Fibroblast of skin of right quadriceps (primary cell): Measurements from ENCODE around the gene SLC4A3.

Experiments used
- DNase-seq: peaks from one replicate; pipeline ENCODE4 v3.0.0-alpha.2; 2013

Gene SLC4A3

DNA sequence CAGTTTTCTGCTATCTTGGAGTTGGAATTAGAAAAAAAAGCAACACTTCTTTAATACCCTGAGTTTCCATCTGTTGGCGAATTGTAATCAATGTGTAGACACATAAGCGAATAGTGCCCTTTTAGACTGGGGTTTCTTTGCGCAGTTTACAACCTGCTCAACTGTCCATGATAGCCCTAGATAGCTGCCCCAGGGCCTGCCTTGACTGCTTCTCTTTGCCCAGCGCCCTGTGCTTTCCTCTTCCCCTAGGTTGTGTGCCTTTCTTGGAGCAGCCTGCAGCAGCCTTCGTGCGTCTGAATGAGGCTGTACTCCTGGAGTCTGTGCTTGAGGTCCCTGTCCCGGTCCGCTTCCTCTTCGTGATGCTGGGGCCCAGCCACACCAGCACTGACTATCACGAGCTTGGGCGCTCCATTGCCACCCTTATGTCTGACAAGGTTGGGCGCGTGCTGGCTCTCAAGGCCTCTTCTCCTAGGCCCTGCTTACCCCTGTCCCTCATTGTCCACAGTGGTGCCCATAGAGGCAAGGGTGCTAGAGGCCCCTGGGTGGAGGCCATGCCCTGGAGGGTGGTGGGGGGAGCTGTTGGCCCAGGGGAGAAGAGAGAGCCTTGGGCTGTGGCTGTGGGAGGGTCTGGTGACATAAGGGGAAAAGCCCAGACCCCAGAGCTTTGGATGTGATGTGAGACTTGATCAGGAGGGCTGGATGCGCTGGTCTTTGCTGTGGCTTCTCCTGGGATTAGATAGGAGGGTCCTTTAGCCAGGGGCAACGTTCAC is 6.9 kb downstream of the SLC4A3 start:
- no peak for DNase-seq

- no peak for DNase-seq
Observed at GRCh38 chr2:219634951-219635751, 7.7 kb downstream of the SLC4A3 start.

GRCh38 chr2:219636144-219636915 is 8.9 kb downstream of the SLC4A3 start:
- no peak for DNase-seq

DNA sequence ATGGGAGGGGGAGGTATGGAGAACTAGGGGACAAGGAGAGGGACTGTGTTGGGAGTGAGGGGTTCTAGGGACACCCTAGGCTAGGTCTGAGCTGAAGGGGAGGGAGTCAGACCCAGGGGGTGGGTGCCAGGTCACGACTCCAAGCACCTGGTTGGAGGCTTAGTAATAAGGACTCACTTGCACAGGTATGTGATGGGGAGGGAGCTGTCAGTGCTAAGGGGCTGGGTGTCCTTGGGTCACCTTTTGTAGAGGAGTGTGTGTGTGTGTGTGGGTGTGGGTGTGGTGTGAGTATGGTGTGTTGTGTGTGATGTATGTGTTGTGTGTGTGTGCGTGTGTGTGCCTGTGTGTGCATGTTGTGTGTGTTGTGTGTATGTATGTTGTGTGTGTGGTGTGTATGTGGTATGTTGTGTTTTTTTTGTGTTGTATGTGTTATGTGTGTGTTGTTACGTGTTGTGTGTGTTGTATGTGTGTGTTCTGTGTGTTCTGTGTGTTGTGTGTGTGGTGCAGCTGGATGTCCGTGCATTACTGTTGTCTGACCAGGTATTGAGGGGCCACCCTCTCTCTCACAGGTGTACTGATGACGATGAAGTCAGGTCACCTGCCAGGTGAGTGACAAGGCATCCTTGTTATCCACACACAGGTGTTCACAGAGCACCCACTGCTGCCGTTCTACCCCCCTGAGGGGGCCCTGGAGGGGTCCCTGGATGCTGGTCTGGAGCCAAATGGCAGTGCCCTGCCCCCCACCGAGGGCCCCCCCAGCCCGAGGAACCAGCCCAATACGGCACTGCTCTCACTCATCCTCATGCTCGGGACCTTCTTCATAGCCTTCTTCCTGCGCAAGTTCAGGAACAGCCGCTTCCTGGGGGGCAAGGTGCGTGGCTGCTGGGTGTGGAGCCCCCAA is 9.8 kb downstream of the SLC4A3 start:
- no peak for DNase-seq

GRCh38 chr2:219637842-219638185 is 10.4 kb downstream of the SLC4A3 start:
- DNase-seq: no peak

- no peak for DNase-seq
Observed at GRCh38 chr2:219638217-219638947, 11.0 kb downstream of the SLC4A3 start.

DNA sequence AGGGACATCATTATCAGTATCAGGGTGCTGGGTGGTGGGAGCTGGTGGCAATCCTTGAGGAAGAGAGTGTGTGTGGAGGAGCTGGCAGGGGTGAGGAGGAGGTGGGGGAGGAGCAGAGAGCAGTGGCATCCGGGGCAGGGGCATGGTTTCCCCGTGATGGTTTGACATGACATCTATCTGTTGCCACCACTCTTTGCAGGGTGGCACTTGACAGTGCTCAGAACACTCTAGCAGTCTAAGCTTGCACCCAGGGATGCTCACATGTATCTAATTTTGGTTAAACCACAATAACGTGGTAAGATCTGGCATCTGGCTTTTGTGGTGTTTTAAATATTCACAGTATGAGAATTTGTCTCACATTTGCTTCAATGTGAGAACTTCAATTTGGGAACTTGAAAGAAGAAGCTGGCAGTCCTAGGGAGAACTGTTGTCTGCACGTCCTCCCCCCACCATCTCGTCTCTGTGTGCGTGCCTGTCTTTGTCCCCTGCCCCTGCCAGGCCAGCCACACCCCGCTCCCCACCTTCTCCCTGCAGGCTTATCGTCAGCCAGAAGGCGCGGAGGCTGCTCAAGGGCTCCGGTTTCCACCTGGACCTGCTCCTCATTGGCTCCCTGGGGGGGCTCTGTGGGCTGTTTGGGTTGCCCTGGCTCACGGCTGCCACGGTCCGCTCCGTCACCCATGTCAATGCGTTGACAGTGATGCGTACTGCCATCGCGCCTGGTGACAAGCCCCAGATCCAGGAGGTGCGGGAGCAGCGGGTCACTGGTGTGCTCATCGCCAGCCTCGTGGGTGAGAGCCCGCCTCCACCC is 11.7 kb downstream of the SLC4A3 start:
- peak; percentile 71 for DNase-seq

DNA sequence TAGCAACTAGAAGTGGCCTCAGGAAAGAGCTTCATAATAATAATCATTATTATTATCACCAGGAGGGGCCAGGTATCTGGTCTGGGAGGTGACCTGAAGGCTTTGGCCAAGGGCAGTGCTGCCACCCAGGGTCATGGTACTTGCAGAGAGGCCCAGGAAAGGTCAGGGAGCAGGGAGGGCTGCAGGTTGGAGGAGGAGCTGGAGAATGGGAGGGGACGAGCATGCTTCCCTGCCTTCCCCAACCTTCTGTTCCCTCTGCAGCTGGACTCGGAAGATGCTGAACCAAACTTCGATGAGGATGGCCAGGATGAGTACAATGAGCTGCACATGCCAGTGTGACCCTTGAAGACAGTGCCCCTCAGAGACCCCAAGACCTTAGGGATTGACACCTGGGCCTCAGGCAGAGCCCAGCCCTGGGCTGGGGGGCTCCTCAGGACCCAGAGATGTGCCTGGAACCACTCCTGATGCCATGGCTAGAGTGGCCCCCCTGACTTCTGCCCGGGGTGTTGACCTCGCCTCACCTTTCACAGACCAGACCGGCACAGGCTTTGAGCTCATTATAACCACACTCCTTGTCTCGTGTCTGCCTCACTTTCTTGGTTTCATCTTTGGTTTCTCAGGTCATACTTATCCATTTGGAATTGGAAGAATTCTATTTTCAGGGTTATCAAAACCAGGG is 14.1 kb downstream of the SLC4A3 start:
- DNase-seq: no peak

DNA sequence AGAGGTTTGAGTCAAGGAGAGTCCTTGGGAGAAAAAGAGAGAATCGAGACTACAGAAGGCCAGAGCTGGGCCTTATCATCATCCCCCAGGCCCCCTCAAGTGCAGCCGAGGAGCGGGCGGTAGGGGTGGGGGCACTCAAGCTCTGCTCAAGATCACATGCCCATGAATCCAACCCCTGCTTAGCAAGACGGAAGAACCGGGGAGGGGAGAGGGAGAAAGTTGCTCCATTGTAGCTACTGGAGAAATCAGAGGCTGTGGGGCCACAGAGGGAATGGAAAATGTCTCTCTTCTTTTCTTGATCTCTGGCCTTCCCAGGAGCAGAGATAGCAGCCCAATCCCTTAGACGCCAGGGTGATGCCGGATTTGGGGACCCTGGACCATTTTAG is 14.6 kb downstream of the SLC4A3 start:
- DNase-seq: no peak

- DNase-seq: peak; percentile 95
Observed at GRCh38 chr2:219642465-219643083, 15.1 kb downstream of the SLC4A3 start.

GRCh38 chr2:219643084-219643473 is 15.6 kb downstream of the SLC4A3 start:
- no peak for DNase-seq

- peak; percentile 29 for DNase-seq
Observed at GRCh38 chr2:219643788-219644398, 16.5 kb downstream of the SLC4A3 start.

DNA sequence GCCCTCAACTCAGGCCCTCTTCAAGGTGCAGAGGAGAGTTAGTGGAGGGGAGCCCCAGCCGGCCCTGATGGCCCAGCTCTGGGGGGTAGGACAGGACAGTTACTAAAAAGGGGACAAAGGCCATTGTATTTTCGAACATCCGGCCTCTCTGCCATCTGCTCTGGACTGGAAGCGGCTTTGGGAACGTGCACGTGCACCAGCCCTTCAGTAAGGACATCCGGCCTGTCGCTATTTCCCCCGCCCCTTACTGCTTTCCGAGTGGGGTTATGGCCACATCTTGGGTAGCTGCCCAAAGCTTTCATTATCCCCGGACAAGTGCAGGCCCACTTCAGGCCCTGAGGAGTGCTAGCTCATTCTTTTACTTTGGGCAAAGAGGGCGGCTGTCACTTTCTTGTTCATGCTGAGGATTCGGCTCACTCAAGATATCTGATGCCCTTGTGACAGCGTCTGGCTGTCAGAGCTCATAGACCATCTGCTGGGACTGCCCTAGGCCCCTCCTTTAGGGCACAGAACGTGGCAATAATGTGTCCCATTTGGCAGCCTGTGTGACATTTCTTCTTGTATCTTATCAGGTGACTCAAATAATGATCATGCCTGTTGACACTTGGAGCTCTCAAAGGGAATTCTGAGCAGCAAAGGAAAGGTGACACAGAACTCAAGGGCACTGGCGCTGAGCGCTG is 17.5 kb downstream of the SLC4A3 start:
- no peak for DNase-seq

DNA sequence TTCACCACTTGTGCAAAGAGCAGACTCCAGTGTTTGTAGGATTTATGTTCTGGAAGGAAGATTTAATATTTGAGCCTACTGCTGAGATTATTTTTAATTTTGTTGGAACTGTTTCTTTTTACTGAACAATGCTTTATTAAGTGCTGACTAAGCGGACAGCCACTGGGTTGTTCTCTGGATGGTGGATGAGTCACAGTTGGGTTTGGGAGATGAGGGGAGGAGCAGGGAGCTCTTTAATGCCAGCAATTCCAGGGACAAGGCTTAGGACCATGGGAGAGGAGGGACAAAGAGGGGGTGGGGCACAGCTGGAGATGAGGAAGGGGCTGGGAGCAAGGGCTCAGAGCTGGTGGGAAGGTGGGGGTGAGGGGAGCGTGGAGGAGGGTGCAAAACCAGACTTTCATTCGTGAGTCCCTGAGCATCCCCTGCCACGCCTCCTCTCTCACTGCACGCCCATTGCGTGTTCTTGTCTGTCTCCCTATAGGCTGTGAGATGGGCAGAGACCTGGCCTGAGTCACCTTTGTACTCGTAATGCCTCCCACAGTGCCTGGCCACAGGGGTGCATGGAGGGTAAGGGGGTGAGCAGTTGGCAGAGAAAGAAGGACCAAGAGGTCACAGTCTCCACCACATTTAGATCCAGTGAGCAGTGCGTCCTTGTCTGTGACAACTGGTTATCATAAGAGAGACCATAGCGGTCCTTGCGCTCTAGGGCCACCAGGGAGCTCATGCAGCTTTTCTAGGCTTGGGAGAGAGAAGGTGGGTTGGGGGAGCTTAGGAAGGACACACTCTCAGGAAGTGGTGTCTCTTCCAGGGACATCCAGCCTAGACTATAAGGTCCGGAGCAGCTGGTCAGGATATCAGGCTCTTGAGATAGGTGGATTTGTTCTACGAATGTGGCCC is 18.4 kb downstream of the SLC4A3 start:
- DNase-seq: peak; percentile 86

- DNase-seq: no peak
Observed at GRCh38 chr2:219648176-219648575, 20.7 kb downstream of the SLC4A3 start.

DNA sequence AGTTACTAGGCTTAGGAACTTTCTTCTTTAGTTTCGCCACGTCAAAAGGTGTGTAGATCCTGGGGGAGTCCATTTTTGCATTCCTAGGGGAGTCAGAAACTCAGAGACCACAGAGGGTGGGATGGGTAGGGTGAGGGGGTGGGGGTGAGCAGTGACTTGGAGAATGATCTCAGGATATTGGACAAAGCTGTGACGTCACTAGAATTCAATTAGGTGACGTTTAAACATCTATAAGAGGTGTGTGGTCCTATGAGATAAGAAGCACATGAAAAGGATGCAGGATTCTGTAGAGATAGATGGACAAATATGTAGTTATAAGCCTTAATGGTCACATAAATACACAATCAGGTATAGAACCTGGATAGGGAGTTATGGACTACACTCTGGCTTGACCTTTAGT is 21.5 kb downstream of the SLC4A3 start:
- no peak for DNase-seq

- peak; percentile 22 for DNase-seq
Observed at GRCh38 chr2:219650426-219651248, 23.2 kb downstream of the SLC4A3 start.
